Activated B cell treated with CpG ODN at 0.5 μM for 24 hours (primary cell): ENCODE measurements around the gene TMEM196. TPM values are rescaled to one million over a fixed set of nuclear protein-coding genes. Genes with fewer than 3 reads are reported as not detected.

ENCODE experiments used
- ATAC-seq: fragments of 200-7000 bp; cut with Tn5 transposase; one replicate; pipeline ENCODE4 v1.10.0; 2021; ENCODE audit warnings: low read depth, mild to moderate bottlenecking, moderate library complexity
- CTCF ChIA-PET: fragments of 350-600 bp; sonication (Branson Sonifier 250); formaldehyde crosslinking; loops from one replicate; lab custom pipeline; 2021; ENCODE audit warnings: antibody characterized with exemption; lab: Charles Lee
- POLR2A ChIA-PET: fragments of 350-600 bp; sonication (Branson Sonifier 250); formaldehyde crosslinking; loops from one replicate; lab custom pipeline; 2021; ENCODE audit warnings: antibody characterized with exemption; lab: Charles Lee
- DNase-seq: peaks from one replicate; pipeline ENCODE4 v3.0.0; 2022
- H3K27ac Mint-ChIP-seq: one replicate; pipeline ENCODE4 v1.8.0; 2020; ENCODE audit warnings: mixed read lengths
- H3K27me3 Mint-ChIP-seq: one replicate; pipeline ENCODE4 v1.8.0; 2021; ENCODE audit warnings: mixed read lengths
- H3K36me3 Mint-ChIP-seq: one replicate; pipeline ENCODE4 v1.8.0; 2021; ENCODE audit warnings: low read depth, mixed read lengths
- H3K4me1 Mint-ChIP-seq: one replicate; pipeline ENCODE4 v1.8.0; 2021; ENCODE audit warnings: mixed read lengths
- H3K4me3 Mint-ChIP-seq: one replicate; pipeline ENCODE4 v1.8.0; 2020; ENCODE audit warnings: mild to moderate bottlenecking, mixed read lengths
- H3K9me3 Mint-ChIP-seq: one replicate; pipeline ENCODE4 v1.8.0; 2020; ENCODE audit warnings: mixed read lengths
- intact Hi-C: fragments of 100-400 bp; cut with micrococcal nuclease; formaldehyde crosslinking; loops from one replicate; pipeline ENCODE4 v1.15.1; 2024
- total RNA-seq: library from RNA; stranded (reverse); gene quantifications from 2 replicates; pipeline ENCODE4 v1.2.3, GENCODE V29; 2022
- TF ChIP-seq, protein P1 (sequence below): fragments of 200-600 bp; IDR thresholded peaks from one replicate; pipeline ENCODE4 v1.8.0; 2022; ENCODE audit warnings: antibody characterized with exemption, mild to moderate bottlenecking

The TMEM196 gene
- total RNA-seq, 1 donor from 2014 or later, result not detected

DNA sequence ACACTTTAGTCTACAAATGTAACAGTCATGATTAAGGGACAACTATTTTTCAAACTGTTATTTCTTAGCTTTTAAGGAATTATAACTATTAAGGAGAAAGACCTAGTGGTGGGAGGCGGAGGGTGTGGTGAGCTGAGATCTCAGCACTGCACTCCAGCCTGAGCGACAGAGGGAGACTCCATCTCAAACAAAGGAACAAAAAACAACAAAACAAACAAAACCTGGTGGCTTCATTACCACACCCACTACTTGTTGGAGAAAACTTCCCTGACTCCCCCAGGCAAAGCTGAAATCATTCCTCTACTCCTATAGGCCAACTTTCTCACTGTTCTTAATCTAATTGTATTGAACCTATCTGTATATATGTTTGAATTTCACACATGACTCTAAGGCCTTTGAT, 67.8 kb downstream of the TMEM196 start:
- TF ChIP-seq, protein P1, sequence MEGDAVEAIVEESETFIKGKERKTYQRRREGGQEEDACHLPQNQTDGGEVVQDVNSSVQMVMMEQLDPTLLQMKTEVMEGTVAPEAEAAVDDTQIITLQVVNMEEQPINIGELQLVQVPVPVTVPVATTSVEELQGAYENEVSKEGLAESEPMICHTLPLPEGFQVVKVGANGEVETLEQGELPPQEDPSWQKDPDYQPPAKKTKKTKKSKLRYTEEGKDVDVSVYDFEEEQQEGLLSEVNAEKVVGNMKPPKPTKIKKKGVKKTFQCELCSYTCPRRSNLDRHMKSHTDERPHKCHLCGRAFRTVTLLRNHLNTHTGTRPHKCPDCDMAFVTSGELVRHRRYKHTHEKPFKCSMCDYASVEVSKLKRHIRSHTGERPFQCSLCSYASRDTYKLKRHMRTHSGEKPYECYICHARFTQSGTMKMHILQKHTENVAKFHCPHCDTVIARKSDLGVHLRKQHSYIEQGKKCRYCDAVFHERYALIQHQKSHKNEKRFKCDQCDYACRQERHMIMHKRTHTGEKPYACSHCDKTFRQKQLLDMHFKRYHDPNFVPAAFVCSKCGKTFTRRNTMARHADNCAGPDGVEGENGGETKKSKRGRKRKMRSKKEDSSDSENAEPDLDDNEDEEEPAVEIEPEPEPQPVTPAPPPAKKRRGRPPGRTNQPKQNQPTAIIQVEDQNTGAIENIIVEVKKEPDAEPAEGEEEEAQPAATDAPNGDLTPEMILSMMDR, result no peak
- no peaks in the 10 kb centered on the region for H3K9me3 Mint-ChIP-seq
- no peaks in the 10 kb centered on the region for H3K27me3 Mint-ChIP-seq
- ChIA-PET POLR2A (no interaction called here), CTCF (interaction anchor here (1.7 kb wide), 1 partner anchor 48 kb away, joined by 5 read pairs; no protein-coding TSS in a partner anchor)
- H3K4me1 Mint-ChIP-seq, result peaks cover 43% of the 10 kb centered on the region
- intact Hi-C loops, result loop anchor here (5.0 kb wide), 3 partner anchors 512 to 1768 kb away; partner anchors contain the start of gene MACC1
- H3K4me3 Mint-ChIP-seq, result no peak overlapping the region
- no peak overlapping the region for H3K27ac Mint-ChIP-seq
- DNase-seq, result no peak
- no peak for ATAC-seq
- peaks cover 39% of the 10 kb centered on the region for H3K36me3 Mint-ChIP-seq

DNA sequence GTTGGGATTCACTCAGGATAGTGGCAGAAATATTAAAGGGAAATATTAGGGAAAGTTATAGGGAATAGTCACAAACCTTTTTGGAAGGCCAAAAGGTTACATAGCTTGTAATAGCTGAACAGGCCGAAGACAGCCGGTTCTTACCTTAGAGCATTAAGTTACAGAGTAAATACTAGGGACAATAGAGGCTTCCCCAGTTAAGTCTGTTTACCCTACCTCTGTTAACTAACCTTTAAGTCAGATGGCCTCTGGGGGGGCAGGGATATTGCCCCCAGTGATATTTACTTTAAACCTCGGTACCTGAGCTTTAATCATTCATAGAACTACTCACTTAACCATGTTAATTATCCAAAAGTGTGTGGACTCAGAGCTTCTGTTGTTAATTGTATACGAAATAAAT, 71.9 kb downstream of the TMEM196 start:
- Mint-ChIP-seq H3K27me3 (no peaks in the 10 kb centered on the region), H3K27ac (no peak overlapping the region), H3K4me1 (peaks cover 8% of the 10 kb centered on the region), H3K9me3 (no peaks in the 10 kb centered on the region), H3K36me3 (peaks cover 65% of the 10 kb centered on the region), H3K4me3 (no peak overlapping the region)
- no peak for DNase-seq
- intact Hi-C loops, result no loop called here
- CTCF ChIA-PET, result interaction anchor here (0.7 kb wide), 1 partner anchor 13 kb away, joined by 3 read pairs; no protein-coding TSS in a partner anchor
- TF ChIP-seq, protein P1, result no peak
- no peak for ATAC-seq
- POLR2A ChIA-PET, result no interaction called here

DNA sequence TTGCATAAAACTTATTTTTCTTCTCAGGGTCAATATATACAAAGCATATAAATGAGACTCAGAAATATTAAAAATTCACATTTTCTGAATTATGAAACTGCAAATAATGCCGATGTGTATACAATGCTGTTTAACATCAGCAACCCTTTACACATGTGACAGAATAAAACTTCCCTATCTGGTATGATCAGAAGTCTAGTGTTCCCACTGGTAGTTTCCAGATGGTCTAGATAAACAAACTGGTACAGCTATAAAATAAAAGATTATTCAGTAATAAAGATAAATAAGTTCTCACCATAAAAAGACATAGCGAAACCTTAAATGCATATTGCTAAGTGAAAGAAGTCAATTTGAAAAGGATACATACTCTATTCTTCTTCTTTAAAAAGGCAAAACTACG, 72.5 kb downstream of the TMEM196 start:
- TF ChIP-seq, protein P1, result no peak
- Mint-ChIP-seq H3K4me3 (no peak overlapping the region), H3K4me1 (peaks cover 3% of the 10 kb centered on the region), H3K9me3 (no peaks in the 10 kb centered on the region), H3K27ac (no peak overlapping the region), H3K27me3 (no peaks in the 10 kb centered on the region), H3K36me3 (peaks cover 67% of the 10 kb centered on the region)
- ATAC-seq, result no peak
- ChIA-PET POLR2A (no interaction called here), CTCF (interaction anchor here (0.6 kb wide), 1 partner anchor 15 kb away, joined by 3 read pairs; no protein-coding TSS in a partner anchor)
- intact Hi-C loops, result no loop called here
- no peak for DNase-seq

DNA sequence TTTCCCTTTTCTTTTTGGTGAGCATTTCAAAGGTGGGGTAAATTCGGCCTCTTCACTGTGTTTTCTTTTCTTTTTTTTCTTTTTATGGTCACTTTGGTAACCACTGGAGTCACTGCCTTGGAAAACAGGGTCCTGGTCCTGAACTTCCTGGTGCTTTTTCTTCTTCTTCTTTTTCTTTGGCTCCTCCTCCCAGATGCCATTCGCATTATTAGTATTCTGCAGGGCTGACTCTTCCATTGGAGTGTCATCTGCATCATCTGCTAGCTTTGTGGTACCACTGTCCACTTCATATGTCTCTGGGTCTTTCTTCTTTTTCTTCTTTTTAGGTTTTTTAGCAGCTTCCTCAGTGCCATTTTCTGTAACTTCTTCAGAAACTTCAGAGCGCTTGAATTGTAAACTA, 75.1 kb downstream of the TMEM196 start:
- Mint-ChIP-seq H3K4me3 (no peak overlapping the region), H3K27ac (no peak overlapping the region), H3K36me3 (peaks cover 58% of the 10 kb centered on the region), H3K9me3 (no peaks in the 10 kb centered on the region), H3K4me1 (no peaks in the 10 kb centered on the region), H3K27me3 (no peaks in the 10 kb centered on the region)
- no peak for DNase-seq
- intact Hi-C loops, result no loop called here
- POLR2A ChIA-PET, result no interaction called here
- ATAC-seq, result no peak
- TF ChIP-seq, protein P1, result no peak
- CTCF ChIA-PET, result interaction anchor here (1.0 kb wide), 1 partner anchor 11 kb away, joined by 3 read pairs; the partner anchor contains the start of gene POLR1F

DNA sequence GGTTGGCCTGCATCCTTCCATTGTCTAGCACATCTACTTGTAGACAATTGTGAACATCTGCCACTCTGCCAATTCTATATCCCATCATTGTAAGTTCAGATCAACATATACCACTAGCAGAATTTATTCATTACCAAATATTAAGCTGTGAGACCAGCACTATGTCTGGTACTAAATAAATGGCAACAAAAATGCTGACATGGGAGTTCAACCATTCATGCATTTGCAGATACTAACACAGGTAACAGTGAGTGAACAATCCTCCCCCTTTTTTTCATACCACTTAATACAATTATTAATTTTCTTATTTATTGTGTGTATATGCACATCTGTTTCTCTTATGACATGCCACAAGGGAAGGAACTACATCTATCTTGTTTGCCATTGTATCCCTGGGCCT, 76.5 kb downstream of the TMEM196 start:
- DNase-seq (no peak), ATAC-seq (no peak)
- H3K9me3 Mint-ChIP-seq, result no peaks in the 10 kb centered on the region
- H3K4me3 Mint-ChIP-seq, result no peak overlapping the region
- no peaks in the 10 kb centered on the region for H3K4me1 Mint-ChIP-seq
- H3K36me3 Mint-ChIP-seq, result peaks cover 46% of the 10 kb centered on the region
- CTCF ChIA-PET, result no interaction called here
- no peaks in the 10 kb centered on the region for H3K27me3 Mint-ChIP-seq
- H3K27ac Mint-ChIP-seq, result no peak overlapping the region
- TF ChIP-seq, protein P1, result no peak
- intact Hi-C loops, result no loop called here
- POLR2A ChIA-PET, result no interaction called here
